A549 (cell line): Measurements from ENCODE around the gene NDUFB7. TPM values are rescaled to one million over a fixed set of nuclear protein-coding genes. Genes with fewer than 3 reads are reported as not detected.

Experiments
- BHLHE40 ChIP-seq: IDR thresholded peaks from 2 replicates; pipeline ENCODE4 v1.6.1; 2012; ENCODE audit warnings: low read depth, low read length, inconsistent platforms
- CHD4 ChIP-seq: fragments of 200-600 bp; sonication (generic); IDR thresholded peaks from 2 replicates; pipeline ENCODE4 v1.6.1; 2016; ENCODE audit warnings: antibody characterized with exemption, mild to moderate bottlenecking, borderline replicate concordance
- EP300 ChIP-seq, 2 experiments: fragments of >200 bp; sonication (Bioruptor Twin); formaldehyde crosslinking; IDR thresholded peaks; 2 replicates in 1 of 2; 3 replicates in 1 of 2; pipeline ENCODE4 v1.6.1; 2016 to 2017
- MAZ ChIP-seq: fragments of 150-350 bp; IDR thresholded peaks from 2 replicates; pipeline ENCODE4 v1.6.1; 2014; ENCODE audit warnings: antibody characterized with exemption, low read depth, low read length, borderline replicate concordance
- NFE2L2 ChIP-seq: fragments of 150-350 bp; conservative IDR thresholded peaks from 2 replicates; pipeline ENCODE4 v1.6.1; 2014; ENCODE audit warnings: low read length
- PHF8 ChIP-seq: fragments of 200-600 bp; sonication (generic); IDR thresholded peaks from 2 replicates; pipeline ENCODE4 v1.6.1; 2016; ENCODE audit warnings: low read depth, mild to moderate bottlenecking, antibody characterized with exemption, moderate library complexity, borderline replicate concordance
- POLR2A ChIP-seq: IDR thresholded peaks from 2 replicates; pipeline ENCODE4 v1.6.1; 2012; ENCODE audit warnings: mild to moderate bottlenecking, low read length
- RAD21 ChIP-seq, 2 experiments: fragments of >200 bp in 1 of 2; sonication (Bioruptor Twin) in 1 of 2; formaldehyde crosslinking in 1 of 2; IDR thresholded peaks in 1 of 2; conservative IDR thresholded peaks in 1 of 2; 2 replicates in 1 of 2; 3 replicates in 1 of 2; pipeline ENCODE4 v1.6.1; 2012 to 2018; ENCODE audit warnings: inconsistent platforms in 1 of 2
- SREBF2 ChIP-seq: fragments of 450-650 bp; IDR thresholded peaks from 2 replicates; pipeline ENCODE4 v1.6.1; 2014; ENCODE audit warnings: mild to moderate bottlenecking, moderate library complexity
- ZSCAN20 ChIP-seq: fragments of 250-450 bp; sonication (Bioruptor Pico); IDR thresholded peaks from 2 replicates; pipeline ENCODE4 v1.8.0; 2022; ENCODE audit warnings: mild to moderate bottlenecking, moderate library complexity
- polyA plus RNA-seq, 4 experiments: library from polyadenylated mRNA; depleted of rRNA in 3 of 4; stranded (reverse); fragments of >200 nt; fragmentation: RNase III in 1 of 4; extraction: RNeasy Plus Mini Kit Qiagen cat#74134 plus additional on column Dnase treatment in 1 of 4; gene quantifications; 2 replicates in 3 of 4; 3 replicates in 1 of 4; pipeline ENCODE4 v1.2.3, GENCODE V29; 2011 to 2017
- small RNA-seq, 6 experiments: library from RNA; depleted of rRNA; stranded (forward); fragments of <200 nt; gene quantifications; one replicate each; pipeline ENCODE3, GENCODE V24; 2012
- TF ChIP-seq, protein P1 (sequence below): fragments of >200 bp; sonication (Bioruptor Twin); formaldehyde crosslinking; IDR thresholded peaks from 2 replicates; pipeline ENCODE4 v1.6.1; 2016
- TF ChIP-seq, protein P2 (sequence below): fragments of >200 bp; sonication (Bioruptor Twin); formaldehyde crosslinking; IDR thresholded peaks from 3 replicates; pipeline ENCODE4 v1.5.1; 2016

The NDUFB7 gene
- polyA plus RNA-seq, 2 of the 4 experiments (the other 2 are of a cell fraction), result 82.3 to 158 TPM

DNA sequence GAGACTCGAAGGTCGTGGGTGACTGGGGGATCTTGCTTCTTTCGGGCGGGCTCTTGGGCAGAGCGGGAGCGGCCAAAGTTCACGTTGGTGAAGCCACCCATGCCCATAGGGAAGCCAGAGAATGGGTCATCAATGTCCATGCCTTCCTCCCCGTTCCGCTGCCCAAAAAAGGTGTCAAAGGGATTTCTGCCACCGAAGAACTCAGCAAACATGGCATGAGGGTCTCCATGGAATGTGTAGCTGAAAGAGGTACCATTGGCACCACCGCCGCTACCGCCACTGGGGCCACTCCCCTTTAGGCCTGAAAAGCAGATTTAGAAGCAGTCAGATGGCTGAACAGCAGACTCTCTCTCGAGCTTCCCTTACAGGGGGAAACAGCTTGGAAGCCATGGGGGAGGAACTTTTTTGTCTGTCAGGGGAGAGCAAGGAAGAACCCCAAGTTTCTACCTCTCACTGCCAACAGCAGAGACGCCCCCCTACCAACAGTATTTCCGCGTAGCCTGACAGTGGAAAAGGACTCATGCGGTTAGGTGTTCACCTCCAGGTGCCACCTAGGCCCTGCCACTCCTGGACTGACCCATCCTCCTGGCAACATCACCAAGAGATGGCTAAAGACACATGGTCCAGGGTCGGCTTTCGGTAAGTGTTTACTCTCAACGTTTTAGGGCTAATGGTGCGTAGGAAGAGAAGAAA, 55.0 kb downstream of the NDUFB7 start (continued):
- TF ChIP-seq ZSCAN20 (CRISPR knock-in tag) (no peak), SREBF2 (no peak), PHF8 (no peak), RAD21 (conservative IDR thresholded peaks at IDR 0.05 in 1 of 2, IDR thresholded peaks at IDR 0.05 in 1 of 2) (no peak), EP300 (IDR thresholded peaks at IDR 0.05) (no peak), BHLHE40 (no peak), POLR2A (no peak), NFE2L2 (no peak), MAZ (no peak), CHD4 (no peak)
- TF ChIP-seq, protein P1, sequence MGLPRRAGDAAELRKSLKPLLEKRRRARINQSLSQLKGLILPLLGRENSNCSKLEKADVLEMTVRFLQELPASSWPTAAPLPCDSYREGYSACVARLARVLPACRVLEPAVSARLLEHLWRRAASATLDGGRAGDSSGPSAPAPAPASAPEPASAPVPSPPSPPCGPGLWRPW, result no peak
- TF ChIP-seq, protein P2, sequence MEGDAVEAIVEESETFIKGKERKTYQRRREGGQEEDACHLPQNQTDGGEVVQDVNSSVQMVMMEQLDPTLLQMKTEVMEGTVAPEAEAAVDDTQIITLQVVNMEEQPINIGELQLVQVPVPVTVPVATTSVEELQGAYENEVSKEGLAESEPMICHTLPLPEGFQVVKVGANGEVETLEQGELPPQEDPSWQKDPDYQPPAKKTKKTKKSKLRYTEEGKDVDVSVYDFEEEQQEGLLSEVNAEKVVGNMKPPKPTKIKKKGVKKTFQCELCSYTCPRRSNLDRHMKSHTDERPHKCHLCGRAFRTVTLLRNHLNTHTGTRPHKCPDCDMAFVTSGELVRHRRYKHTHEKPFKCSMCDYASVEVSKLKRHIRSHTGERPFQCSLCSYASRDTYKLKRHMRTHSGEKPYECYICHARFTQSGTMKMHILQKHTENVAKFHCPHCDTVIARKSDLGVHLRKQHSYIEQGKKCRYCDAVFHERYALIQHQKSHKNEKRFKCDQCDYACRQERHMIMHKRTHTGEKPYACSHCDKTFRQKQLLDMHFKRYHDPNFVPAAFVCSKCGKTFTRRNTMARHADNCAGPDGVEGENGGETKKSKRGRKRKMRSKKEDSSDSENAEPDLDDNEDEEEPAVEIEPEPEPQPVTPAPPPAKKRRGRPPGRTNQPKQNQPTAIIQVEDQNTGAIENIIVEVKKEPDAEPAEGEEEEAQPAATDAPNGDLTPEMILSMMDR, result no peak
- TF ChIP-seq, all 56 proteins: peak for 0

Small RNA genes lying within 50 kb of the gene (small RNA-seq; reads per million reads assigned to genes)
- gene RN7SL842P, result 0 reads per million in 6 experiments

Other genes with a start within 250 kb of the NDUFB7 start
- gene ADGRE5, start 190.6 kb downstream of the NDUFB7 start, polyA plus RNA-seq (2011; rRNA removed), result 16.9 and 19.8 TPM in 2 replicates
- 32.8 to 34.1 TPM (median 33.1 TPM) in 3 replicates for gene ADGRE5, start 190.6 kb downstream of the NDUFB7 start, polyA plus RNA-seq (2017; fragmentation: RNase III; extraction: RNeasy Plus Mini Kit Qiagen cat#74134 plus additional on column Dnase treatment)
- gene DDX39A, start 152.7 kb downstream of the NDUFB7 start, polyA plus RNA-seq (2011; rRNA removed), result 57.9 and 59.0 TPM in 2 replicates
- 110 to 118 TPM (median 112 TPM) in 3 replicates for gene DDX39A, start 152.7 kb downstream of the NDUFB7 start, polyA plus RNA-seq (2017; fragmentation: RNase III; extraction: RNeasy Plus Mini Kit Qiagen cat#74134 plus additional on column Dnase treatment)
- gene PKN1, start 138.8 kb downstream of the NDUFB7 start, polyA plus RNA-seq (2011; rRNA removed), result 26.5 and 33.4 TPM in 2 replicates
- gene PKN1, start 138.8 kb downstream of the NDUFB7 start, polyA plus RNA-seq (2017; fragmentation: RNase III; extraction: RNeasy Plus Mini Kit Qiagen cat#74134 plus additional on column Dnase treatment), result 37.3 to 45.8 TPM (median 41.7 TPM) in 3 replicates
- 0.06 TPM in 1 of 2 replicates, not detected in the other for gene PTGER1, start 96.7 kb downstream of the NDUFB7 start, polyA plus RNA-seq (2011; rRNA removed)
- gene PTGER1, start 96.7 kb downstream of the NDUFB7 start, polyA plus RNA-seq (2017; fragmentation: RNase III; extraction: RNeasy Plus Mini Kit Qiagen cat#74134 plus additional on column Dnase treatment), result 0.12 to 0.18 TPM (median 0.17 TPM) in 3 replicates
- gene GIPC1, start 75.9 kb downstream of the NDUFB7 start, polyA plus RNA-seq (2011; rRNA removed), result 41.4 and 52.9 TPM in 2 replicates
- gene GIPC1, start 75.9 kb downstream of the NDUFB7 start, polyA plus RNA-seq (2017; fragmentation: RNase III; extraction: RNeasy Plus Mini Kit Qiagen cat#74134 plus additional on column Dnase treatment), result 81.4 to 88.6 TPM (median 86.4 TPM) in 3 replicates
- 124 and 126 TPM in 2 replicates for gene DNAJB1, start 53.7 kb downstream of the NDUFB7 start, polyA plus RNA-seq (2011; rRNA removed)
- gene DNAJB1, start 53.7 kb downstream of the NDUFB7 start, polyA plus RNA-seq (2017; fragmentation: RNase III; extraction: RNeasy Plus Mini Kit Qiagen cat#74134 plus additional on column Dnase treatment), result 110 to 128 TPM (median 116 TPM) in 3 replicates
- 74.4 and 87.7 TPM in 2 replicates for gene TECR, start 42.5 kb downstream of the NDUFB7 start, polyA plus RNA-seq (2011; rRNA removed)
- gene TECR, start 42.5 kb downstream of the NDUFB7 start, polyA plus RNA-seq (2017; fragmentation: RNase III; extraction: RNeasy Plus Mini Kit Qiagen cat#74134 plus additional on column Dnase treatment), result 118 to 149 TPM (median 139 TPM) in 3 replicates
- not detected in 2 replicates for gene CLEC17A, start 11.0 kb upstream of the NDUFB7 start, polyA plus RNA-seq (2011; rRNA removed)
- not detected in 3 replicates for gene CLEC17A, start 11.0 kb upstream of the NDUFB7 start, polyA plus RNA-seq (2017; fragmentation: RNase III; extraction: RNeasy Plus Mini Kit Qiagen cat#74134 plus additional on column Dnase treatment)
- gene ADGRE3, start 102.8 kb upstream of the NDUFB7 start, polyA plus RNA-seq (2011; rRNA removed), result not detected in 2 replicates
- not detected in 3 replicates for gene ADGRE3, start 102.8 kb upstream of the NDUFB7 start, polyA plus RNA-seq (2017; fragmentation: RNase III; extraction: RNeasy Plus Mini Kit Qiagen cat#74134 plus additional on column Dnase treatment)
- gene ZNF333, start 118.0 kb upstream of the NDUFB7 start, polyA plus RNA-seq (2011; rRNA removed), result 5.7 and 7.0 TPM in 2 replicates
- 2.5 to 3.5 TPM (median 2.8 TPM) in 3 replicates for gene ZNF333, start 118.0 kb upstream of the NDUFB7 start, polyA plus RNA-seq (2017; fragmentation: RNase III; extraction: RNeasy Plus Mini Kit Qiagen cat#74134 plus additional on column Dnase treatment)
- 0.47 and 0.67 TPM in 2 replicates for gene ADGRE2, start 206.5 kb upstream of the NDUFB7 start, polyA plus RNA-seq (2011; rRNA removed)
- gene ADGRE2, start 206.5 kb upstream of the NDUFB7 start, polyA plus RNA-seq (2017; fragmentation: RNase III; extraction: RNeasy Plus Mini Kit Qiagen cat#74134 plus additional on column Dnase treatment), result 0.26 to 0.39 TPM (median 0.36 TPM) in 3 replicates